ENCODE data around the gene MUSTN1.

MUSTN1 gene

DNA sequence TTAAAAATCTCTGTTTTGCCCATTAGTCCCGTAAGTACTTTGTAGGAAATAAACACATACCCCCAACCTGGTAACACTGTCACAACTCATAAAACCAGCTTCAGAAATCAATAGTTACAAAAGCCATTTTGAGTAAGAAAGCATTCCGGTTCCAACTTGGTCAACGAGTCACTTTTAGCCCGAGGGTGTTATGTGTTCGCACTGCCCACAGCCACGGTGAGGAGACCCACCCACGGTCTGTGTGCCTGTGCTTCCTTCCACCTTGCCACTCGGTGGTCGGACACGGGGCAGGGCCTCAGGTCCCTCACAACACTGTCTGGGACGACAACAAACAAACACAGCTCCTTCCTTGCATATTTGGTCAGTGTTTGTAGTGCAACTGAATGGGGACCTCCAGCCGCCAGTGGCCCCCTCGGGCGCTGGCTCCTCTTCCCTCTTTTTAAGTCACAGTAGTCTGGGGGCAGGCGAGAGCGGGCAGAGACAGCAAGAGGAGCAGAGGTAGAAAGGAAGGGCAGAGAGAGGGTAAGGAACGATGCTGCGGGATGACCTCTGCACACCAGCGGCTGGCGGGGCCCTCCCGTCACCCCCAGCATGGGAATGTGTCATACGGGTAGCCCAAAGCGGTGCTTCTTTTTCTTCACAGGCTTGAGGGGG, 5.2 kb upstream of the MUSTN1 start:
- in situ Hi-C loops (cut with MboI; ENCODE audit: low pct_unique_long_range_greater_than_20kb, low sequenced_read_pairs, unreplicated experiment), result no loop called here
- no peak for DNase-seq (ENCODE audit: low spot score)
- TF ChIP-seq CTCF (IDR thresholded peaks at IDR 0.05; ENCODE audit: extremely low read depth, insufficient read depth, missing control alignments), result no peak

GRCh38 chr3:52839268-52839575, 4.4 kb upstream of the MUSTN1 start:
- TF ChIP-seq CTCF (IDR thresholded peaks at IDR 0.05; ENCODE audit: extremely low read depth, insufficient read depth, missing control alignments), result no peak
- DNase-seq (ENCODE audit: low spot score), result no peak
- in situ Hi-C loops (cut with MboI; ENCODE audit: low pct_unique_long_range_greater_than_20kb, low sequenced_read_pairs, unreplicated experiment), result no loop called here

DNA sequence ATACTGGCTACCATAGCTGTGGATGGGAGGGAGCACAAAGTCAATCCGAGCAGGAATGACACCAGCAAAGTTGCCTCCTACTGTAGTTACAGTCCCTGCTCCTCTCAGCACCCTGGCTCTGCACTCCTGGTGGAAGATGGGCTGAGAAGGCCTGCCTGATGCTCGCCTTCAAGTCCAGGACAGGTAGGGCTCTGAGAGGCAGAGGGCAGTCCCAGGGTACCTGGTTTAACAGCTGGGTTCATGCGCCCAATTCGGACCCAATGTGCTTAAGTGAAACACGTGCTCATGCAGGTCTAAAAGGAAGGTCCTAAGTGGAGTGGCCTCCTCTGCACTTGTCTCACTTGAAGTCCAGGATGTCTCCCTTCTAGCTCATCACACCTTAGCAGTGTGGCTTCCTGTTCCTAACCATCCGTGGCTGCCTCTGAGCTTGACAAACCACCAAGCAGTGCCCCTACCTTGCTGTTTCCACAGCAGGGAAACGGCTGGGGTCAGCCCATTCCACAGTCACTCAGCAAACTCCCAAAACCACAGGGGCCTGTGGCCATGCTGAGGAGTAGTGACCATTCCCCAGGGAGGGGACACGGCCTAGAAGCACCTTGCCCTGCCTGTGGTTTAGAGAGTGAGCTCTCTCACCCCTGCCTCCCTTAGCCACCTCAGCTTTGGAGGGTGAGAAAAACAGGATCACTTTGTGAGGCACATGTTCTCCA, 3.9 kb upstream of the MUSTN1 start:
- in situ Hi-C loops (cut with MboI; ENCODE audit: low pct_unique_long_range_greater_than_20kb, low sequenced_read_pairs, unreplicated experiment), result no loop called here
- no peak for TF ChIP-seq CTCF (IDR thresholded peaks at IDR 0.05; ENCODE audit: extremely low read depth, insufficient read depth, missing control alignments)
- DNase-seq (ENCODE audit: low spot score), result no peak

- DNase-seq (ENCODE audit: low spot score), result no peak
- in situ Hi-C loops (cut with MboI; ENCODE audit: low pct_unique_long_range_greater_than_20kb, low sequenced_read_pairs, unreplicated experiment), result no loop called here
- no peak for TF ChIP-seq CTCF (IDR thresholded peaks at IDR 0.05; ENCODE audit: extremely low read depth, insufficient read depth, missing control alignments)
Observed at GRCh38 chr3:52836986-52837385, 2.2 kb upstream of the MUSTN1 start.

DNA sequence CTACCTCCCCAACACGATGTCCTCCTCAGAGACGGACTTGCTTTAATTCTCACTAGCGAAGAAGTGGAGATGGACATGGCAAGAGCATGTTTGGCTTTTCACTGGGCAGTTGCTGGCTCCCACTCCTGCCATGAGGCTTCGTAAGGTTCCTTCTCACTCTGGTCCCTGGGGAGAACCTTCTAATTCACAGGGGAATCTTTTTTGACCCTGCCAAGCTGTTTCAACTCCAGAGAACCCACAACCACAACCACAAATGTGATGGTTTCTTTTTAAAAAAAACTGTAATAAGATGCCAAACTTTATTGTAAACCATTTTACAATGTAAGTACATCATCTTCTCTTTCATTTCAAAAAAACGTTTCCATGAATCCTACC, 1.6 kb upstream of the MUSTN1 start:
- TF ChIP-seq CTCF (IDR thresholded peaks at IDR 0.05; ENCODE audit: extremely low read depth, insufficient read depth, missing control alignments), result no peak
- in situ Hi-C loops (cut with MboI; ENCODE audit: low pct_unique_long_range_greater_than_20kb, low sequenced_read_pairs, unreplicated experiment), result no loop called here
- no peak for DNase-seq (ENCODE audit: low spot score)

- TF ChIP-seq CTCF (IDR thresholded peaks at IDR 0.05; ENCODE audit: extremely low read depth, insufficient read depth, missing control alignments), result no peak
- DNase-seq (ENCODE audit: low spot score), result no peak
- in situ Hi-C loops (cut with MboI; ENCODE audit: low pct_unique_long_range_greater_than_20kb, low sequenced_read_pairs, unreplicated experiment), result no loop called here
Observed at GRCh38 chr3:52835766-52836470, 1.1 kb upstream of the MUSTN1 start.
